Measurements from ENCODE around the gene CD14.

GRCh38 chr5:140590861-140591260 is 42.1 kb downstream of the CD14 start:
- no peak for TF ChIP-seq CTCF (IDR thresholded peaks at IDR 0.05; ENCODE audit: insufficient read depth, low read length, poor library complexity, severe bottlenecking)
- no peak for TF ChIP-seq EZH2phosphoT487 (conservative IDR thresholded peaks at IDR 0.05; ENCODE audit: low read length)
